Spleen (tissue), 11 donors: ENCODE data around the gene GMCL2. TPM values are rescaled to one million over a fixed set of nuclear protein-coding genes. Genes with fewer than 3 reads are reported as not detected.

Experiments
- DNase-seq: peaks from one replicate; pipeline ENCODE4 v3.0.0-alpha.2; 2020
- H3K27ac ChIP-seq, 8 donors: fragments of 200-600 bp; sonication (generic) in 7 of 8; 1 replicate in 4 of 8; 2 replicates in 4 of 8; pipeline versions ENCODE4 v1.5.0 to v1.8.0; 2016 to 2021; ENCODE audit warnings: inconsistent platforms in 4 of 8, mild to moderate bottlenecking in 4 of 8, moderate library complexity in 1 of 8
- H3K27me3 ChIP-seq, 7 donors: fragments of 200-600 bp; sonication (generic) in 6 of 7; replicated peaks in 1 of 7; 1 replicate in 4 of 7; 2 replicates in 3 of 7; pipeline versions ENCODE4 v1.5.0 to v1.8.0; 2016 to 2021; ENCODE audit warnings: inconsistent platforms in 3 of 7, mild to moderate bottlenecking in 1 of 7
- H3K36me3 ChIP-seq, 6 donors: fragments of 200-600 bp; sonication (generic) in 5 of 6; 1 replicate in 4 of 6; 2 replicates in 2 of 6; pipeline versions ENCODE4 v1.5.0 to v1.8.0; 2016 to 2021; ENCODE audit warnings: inconsistent platforms in 2 of 6
- H3K4me1 ChIP-seq, 6 donors: fragments of 200-600 bp; sonication (generic) in 5 of 6; 1 replicate in 3 of 6; 2 replicates in 3 of 6; pipeline versions ENCODE4 v1.5.0 to v1.8.0; 2016 to 2021; ENCODE audit warnings: inconsistent platforms in 3 of 6
- H3K4me3 ChIP-seq, 8 donors: fragments of 200-600 bp; sonication (generic) in 7 of 8; 1 replicate in 4 of 8; 2 replicates in 4 of 8; pipeline versions ENCODE4 v1.5.0 to v1.8.0; 2016 to 2021; ENCODE audit warnings: inconsistent platforms in 4 of 8, mild to moderate bottlenecking in 4 of 8, moderate library complexity in 2 of 8
- H3K9me3 ChIP-seq, 8 donors: fragments of 200-600 bp; sonication (generic) in 7 of 8; 1 replicate in 4 of 8; 2 replicates in 4 of 8; pipeline versions ENCODE4 v1.5.0 to v1.8.0; 2016 to 2021; ENCODE audit warnings: inconsistent platforms in 4 of 8
- CTCF ChIP-seq, 11 experiments: fragments of 200-600 bp in 7 of 11; fragments of 450-650 bp in 4 of 11; sonication (generic) in 4 of 11; IDR thresholded peaks in 8 of 11; conservative IDR thresholded peaks in 3 of 11; 1 replicate in 7 of 11; 2 replicates in 4 of 11; pipeline versions ENCODE4 v1.4.0 to v1.8.0; 2016 to 2021; ENCODE audit warnings: antibody characterized with exemption in 11 of 11, inconsistent platforms in 4 of 11, mild to moderate bottlenecking in 1 of 11
- POLR2A ChIP-seq, 3 donors: fragments of 450-650 bp; IDR thresholded peaks; one replicate each; pipeline ENCODE4 v1.5.1; 2017; ENCODE audit warnings: antibody characterized with exemption in 3 of 3, mild to moderate bottlenecking in 1 of 3
- POLR2AphosphoS5 ChIP-seq, 3 donors: sonication (generic); formaldehyde crosslinking; IDR thresholded peaks; one replicate each; pipeline ENCODE4 v1.5.1; 2017; ENCODE audit warnings: antibody characterized with exemption in 3 of 3
- whole genome bisulfite sequencing, 5 donors: extraction: QIAGEN DNeasy Blood & Tissue Kit in 3 of 5; methylation state at CpG; one replicate each; pipeline versions ENCODE4 v1.1.5 to v1.1.7; 2013 to 2018; 5-methylcytosine and 5-hydroxymethylcytosine counted together
- intact Hi-C: fragments of 100-400 bp; cut with DNase I; formaldehyde crosslinking; loops from one replicate; pipeline ENCODE4 v1.15.0; 2023; ENCODE audit warnings: low total_unique reads
- polyA plus RNA-seq, 3 donors: library from polyadenylated mRNA; stranded (reverse); fragments of 200-250 nt; gene quantifications; one replicate each; pipeline ENCODE4 v1.2.1, GENCODE V29; 2013
- total RNA-seq, 7 donors: library from RNA; depleted of rRNA in 3 of 7; stranded (reverse); fragments of >200 nt in 3 of 7; fragmentation: NEBNext Ultra II Directional in 4 of 7; extraction: Animal tissue kit (Norgen Biotek cat#: 25700) in 4 of 7; gene quantifications; one replicate each; pipeline versions ENCODE4 v1.1.0 to v1.2.1, GENCODE V29; 2016 to 2021
- donor health status: healthy with polysubstance abuse.
- donor health status: DM: no; HTN: no; CAD: no; lungs with moderate emphysema.
- donor health status: DM: no; HTN: no; CAD: no.
- donor health status: Bipolar disorder and iron deficiency.
- donor health status: healthy.
- donor health status: DM: no; HTN: no; CAD: no.
- donor health status: DM: yes; HTN: yes; CAD: no.

GMCL2 gene
- total and polyA plus RNA-seq, 10 donors: 0.03 TPM; not detected in 9

DNA sequence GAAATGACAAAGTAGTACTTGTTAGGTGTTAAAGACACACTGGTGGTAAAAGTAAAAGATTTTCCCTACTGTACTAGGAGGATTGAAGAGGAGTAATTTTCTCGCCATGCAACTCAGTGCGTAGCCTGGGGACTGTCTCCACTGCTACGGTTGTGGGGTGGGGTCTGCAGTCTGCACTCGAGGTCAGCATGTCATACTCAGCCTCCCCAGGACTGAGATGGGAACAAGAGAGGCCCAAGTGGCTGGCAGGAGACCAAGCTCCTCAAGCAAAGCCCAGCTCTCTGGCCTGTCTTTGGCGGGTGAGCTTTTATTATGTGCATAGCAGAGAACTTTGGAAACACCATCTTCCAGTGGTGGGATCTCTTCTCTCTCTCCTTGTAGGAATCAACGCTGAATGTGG, 43.9 kb downstream of the GMCL2 start:
- TF ChIP-seq POLR2AphosphoS5 (IDR thresholded peaks at IDR 0.05) (no peak), CTCF (IDR thresholded peaks at IDR 0.05 in 8 of 11, conservative IDR thresholded peaks at IDR 0.05 in 3 of 11) (no peak), POLR2A (IDR thresholded peaks at IDR 0.05) (no peak)
- peaks cover 0 to 100% (median 69%) of the 10 kb centered on the region in 6 donors for H3K36me3 ChIP-seq
- H3K27me3 ChIP-seq: no peaks in the 10 kb centered on the region
- no peaks in the 10 kb centered on the region for H3K9me3 ChIP-seq
- no peak overlapping the region for H3K27ac ChIP-seq
- no peak overlapping the region for H3K4me3 ChIP-seq
- peaks cover 0 to 8% (median 0%) of the 10 kb centered on the region in 6 donors for H3K4me1 ChIP-seq
- 76 to 96% (median 87%) methylated on average over 6 of the region's 6 CpGs for WGBS, 5 donors
- intact Hi-C loops: no loop called here
- DNase-seq: no peak

DNA sequence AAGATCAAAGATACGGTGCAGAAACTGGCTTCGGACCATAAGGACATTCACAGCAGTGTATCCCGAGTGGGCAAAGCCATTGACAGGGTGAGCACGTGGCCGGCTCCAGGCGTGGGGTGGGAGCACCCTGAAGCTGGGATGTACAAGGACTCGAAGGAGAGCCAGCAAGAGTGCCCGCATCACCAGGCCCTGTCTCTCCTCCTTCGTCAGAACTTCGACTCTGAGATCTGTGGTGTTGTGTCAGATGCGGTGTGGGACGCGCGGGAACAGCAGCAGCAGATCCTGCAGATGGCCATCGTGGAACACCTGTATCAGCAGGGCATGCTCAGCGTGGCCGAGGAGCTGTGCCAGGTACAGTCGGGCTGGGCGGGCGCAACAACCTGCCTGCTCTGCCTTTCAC, 44.5 kb downstream of the GMCL2 start:
- Histone ChIP-seq H3K27me3 (no peaks in the 10 kb centered on the region), H3K36me3 (peaks cover 0 to 100% (median 69%) of the 10 kb centered on the region in 6 donors), H3K27ac (no peak overlapping the region), H3K9me3 (no peaks in the 10 kb centered on the region), H3K4me3 (no peak overlapping the region), H3K4me1 (peaks cover 0 to 8% (median 0%) of the 10 kb centered on the region in 6 donors)
- DNase-seq: no peak
- WGBS, 5 donors: 89 to 98% (median 95%) methylated on average over 20 of the region's 20 CpGs
- TF ChIP-seq CTCF (IDR thresholded peaks at IDR 0.05 in 8 of 11, conservative IDR thresholded peaks at IDR 0.05 in 3 of 11) (no peak), POLR2AphosphoS5 (IDR thresholded peaks at IDR 0.05) (peak in 1 of 3 donors; percentile 58), POLR2A (IDR thresholded peaks at IDR 0.05) (no peak)
- intact Hi-C loops: no loop called here

DNA sequence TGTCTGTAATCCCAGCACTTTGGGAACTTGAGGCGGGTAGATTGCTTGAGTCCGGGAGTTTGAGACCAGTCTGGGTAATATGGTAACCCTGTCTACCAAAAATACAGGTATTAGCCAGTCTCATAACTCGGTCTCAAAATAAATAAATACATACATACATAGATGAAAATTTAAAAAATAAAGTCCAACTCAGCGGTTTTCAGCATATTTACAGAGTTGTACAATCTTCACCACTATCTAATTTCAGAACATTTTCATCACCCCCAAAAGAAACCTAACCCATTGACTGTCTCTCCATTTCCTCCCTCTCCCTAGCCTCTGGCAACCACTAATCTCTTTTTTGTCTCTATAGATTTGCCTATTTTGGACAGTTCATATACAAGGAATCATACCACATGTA, 45.6 kb downstream of the GMCL2 start:
- peaks cover 0 to 8% (median 0%) of the 10 kb centered on the region in 6 donors for H3K4me1 ChIP-seq
- no peak overlapping the region for H3K4me3 ChIP-seq
- H3K9me3 ChIP-seq: no peaks in the 10 kb centered on the region
- DNase-seq: no peak
- 95 to 98% (median 97%) methylated on average over 4 of the region's 4 CpGs for WGBS, 5 donors
- intact Hi-C loops: no loop called here
- TF ChIP-seq POLR2AphosphoS5 (IDR thresholded peaks at IDR 0.05): no peak
- no peak for TF ChIP-seq CTCF (IDR thresholded peaks at IDR 0.05 in 8 of 11, conservative IDR thresholded peaks at IDR 0.05 in 3 of 11)
- TF ChIP-seq POLR2A (IDR thresholded peaks at IDR 0.05): no peak
- no peaks in the 10 kb centered on the region for H3K27me3 ChIP-seq
- H3K27ac ChIP-seq: no peak overlapping the region
- H3K36me3 ChIP-seq: peaks cover 0 to 100% (median 60%) of the 10 kb centered on the region in 6 donors

DNA sequence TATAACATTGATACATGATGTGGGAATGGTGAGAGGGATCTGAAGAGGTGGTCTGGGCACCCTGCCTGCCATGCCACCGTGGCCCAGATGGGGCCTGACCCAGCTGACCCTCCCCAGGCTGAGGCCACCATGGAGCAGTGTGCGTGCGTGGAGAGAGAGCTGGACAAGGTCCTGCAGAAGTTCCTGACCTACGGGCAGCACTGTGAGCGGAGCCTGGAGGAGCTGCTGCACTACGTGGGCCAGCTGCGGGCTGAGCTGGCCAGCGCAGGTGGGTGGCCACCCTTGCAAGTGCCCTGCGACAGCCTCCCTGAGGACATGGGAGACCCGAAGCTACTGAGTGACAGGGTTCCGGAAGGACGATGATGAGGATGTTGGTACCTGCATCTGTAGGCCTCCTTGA, 49.2 kb downstream of the GMCL2 start:
- Histone ChIP-seq H3K4me3 (no peak overlapping the region), H3K27me3 (no peaks in the 10 kb centered on the region), H3K9me3 (no peaks in the 10 kb centered on the region), H3K36me3 (peaks cover 0 to 100% (median 39%) of the 10 kb centered on the region in 6 donors), H3K27ac (no peak overlapping the region), H3K4me1 (peaks cover 0 to 6% (median 0%) of the 10 kb centered on the region in 6 donors)
- DNase-seq: no peak
- TF ChIP-seq POLR2AphosphoS5 (IDR thresholded peaks at IDR 0.05) (peak in 2 of 3 donors; percentile 27 to 54), POLR2A (IDR thresholded peaks at IDR 0.05) (no peak), CTCF (IDR thresholded peaks at IDR 0.05 in 8 of 11, conservative IDR thresholded peaks at IDR 0.05 in 3 of 11) (no peak)
- intact Hi-C loops: no loop called here
- WGBS, 5 donors: 83 to 95% (median 93%) methylated on average over 11 to 12 of the region's 12 CpGs
